Prostate gland (tissue), 2 donors: Measurements from ENCODE around the gene ACOXL.
A peak's percentile ranks its signal among the peaks of the same experiment; 100 is the strongest.

ENCODE experiments used
- CTCF ChIP-seq, 4 experiments: fragments of 200-600 bp in 2 of 4; fragments of 450-650 bp in 2 of 4; sonication (generic) in 2 of 4; IDR thresholded peaks; 1 replicate in 3 of 4; 2 replicates in 1 of 4; pipeline ENCODE4 v1.5.1; 2016 to 2019; ENCODE audit warnings: antibody characterized with exemption in 4 of 4, mild to moderate bottlenecking in 2 of 4, moderate library complexity in 2 of 4
- POLR2A ChIP-seq: fragments of 450-650 bp; IDR thresholded peaks from one replicate; pipeline ENCODE4 v1.6.1; 2016; ENCODE audit warnings: antibody characterized with exemption, mild to moderate bottlenecking
- POLR2AphosphoS5 ChIP-seq: sonication (generic); formaldehyde crosslinking; IDR thresholded peaks from one replicate; pipeline ENCODE4 v1.6.1; 2017; ENCODE audit warnings: antibody characterized with exemption

GRCh38 chr2:110984694-110985490, 252.5 kb downstream of the ACOXL start:
- TF ChIP-seq CTCF (IDR thresholded peaks at IDR 0.05), result no peak
- TF ChIP-seq POLR2A, result no peak
- TF ChIP-seq POLR2AphosphoS5, result peak; percentile 31
